Measurements from ENCODE around the gene CXCL3. TPM values are rescaled to one million over a fixed set of nuclear protein-coding genes. Genes with fewer than 3 reads are reported as not detected.

CXCL3 gene
- total RNA-seq, 2 donors from 2014 or later = 2.9 TPM

DNA sequence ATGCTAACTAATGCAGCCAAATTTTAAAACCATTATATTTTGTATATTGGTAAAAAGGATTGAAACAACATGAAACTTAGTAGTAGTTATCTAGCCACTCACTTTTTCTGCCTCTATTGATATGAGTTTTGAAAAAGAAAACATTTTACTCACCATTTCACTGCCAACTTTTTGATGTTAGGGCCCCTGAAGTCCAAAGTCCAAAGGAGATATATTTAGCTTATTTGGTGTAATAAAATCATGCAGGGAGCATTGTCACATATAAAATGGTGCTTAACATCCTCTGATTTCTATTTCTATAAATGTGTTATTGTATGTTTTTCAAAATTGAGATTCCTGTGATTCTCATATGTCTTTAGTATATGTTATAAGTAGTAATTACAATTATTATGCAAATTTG is 24.5 kb upstream of the CXCL3 start:
- Mint-ChIP-seq H3K4me1 (no peaks in the 10 kb centered on the region), H3K9me3 (peaks cover 2% of the 10 kb centered on the region), H3K4me3 (no peak overlapping the region), H3K27ac (no peak overlapping the region), H3K27me3 (ENCODE audit: insufficient read depth) (no peaks in the 10 kb centered on the region), H3K36me3 (ENCODE audit: low read depth) (no peaks in the 10 kb centered on the region)
- Histone ChIP-seq H3K36me3 (ENCODE audit: control insufficient read depth, insufficient read depth, low read length) (no peaks in the 10 kb centered on the region), H3K4me3 (ENCODE audit: low read length) (no peak overlapping the region), H3K9ac (ENCODE audit: extremely low read depth, low read length, poor library complexity, severe bottlenecking) (no peak overlapping the region), H3K27me3 (ENCODE audit: control insufficient read depth, insufficient read depth, low read length, poor library complexity, severe bottlenecking) (no peaks in the 10 kb centered on the region), H3K9me3 (ENCODE audit: control insufficient read depth, low read length) (peaks cover 12% of the 10 kb centered on the region), H3K27ac (ENCODE audit: low read depth, low read length) (no peak overlapping the region), H3K4me1 (ENCODE audit: control insufficient read depth, insufficient read depth, low read length) (no peaks in the 10 kb centered on the region)
- TF ChIP-seq, protein P1, sequence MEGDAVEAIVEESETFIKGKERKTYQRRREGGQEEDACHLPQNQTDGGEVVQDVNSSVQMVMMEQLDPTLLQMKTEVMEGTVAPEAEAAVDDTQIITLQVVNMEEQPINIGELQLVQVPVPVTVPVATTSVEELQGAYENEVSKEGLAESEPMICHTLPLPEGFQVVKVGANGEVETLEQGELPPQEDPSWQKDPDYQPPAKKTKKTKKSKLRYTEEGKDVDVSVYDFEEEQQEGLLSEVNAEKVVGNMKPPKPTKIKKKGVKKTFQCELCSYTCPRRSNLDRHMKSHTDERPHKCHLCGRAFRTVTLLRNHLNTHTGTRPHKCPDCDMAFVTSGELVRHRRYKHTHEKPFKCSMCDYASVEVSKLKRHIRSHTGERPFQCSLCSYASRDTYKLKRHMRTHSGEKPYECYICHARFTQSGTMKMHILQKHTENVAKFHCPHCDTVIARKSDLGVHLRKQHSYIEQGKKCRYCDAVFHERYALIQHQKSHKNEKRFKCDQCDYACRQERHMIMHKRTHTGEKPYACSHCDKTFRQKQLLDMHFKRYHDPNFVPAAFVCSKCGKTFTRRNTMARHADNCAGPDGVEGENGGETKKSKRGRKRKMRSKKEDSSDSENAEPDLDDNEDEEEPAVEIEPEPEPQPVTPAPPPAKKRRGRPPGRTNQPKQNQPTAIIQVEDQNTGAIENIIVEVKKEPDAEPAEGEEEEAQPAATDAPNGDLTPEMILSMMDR (conservative IDR thresholded peaks at IDR 0.05) = no peak
- DNase-seq = no peak

DNA sequence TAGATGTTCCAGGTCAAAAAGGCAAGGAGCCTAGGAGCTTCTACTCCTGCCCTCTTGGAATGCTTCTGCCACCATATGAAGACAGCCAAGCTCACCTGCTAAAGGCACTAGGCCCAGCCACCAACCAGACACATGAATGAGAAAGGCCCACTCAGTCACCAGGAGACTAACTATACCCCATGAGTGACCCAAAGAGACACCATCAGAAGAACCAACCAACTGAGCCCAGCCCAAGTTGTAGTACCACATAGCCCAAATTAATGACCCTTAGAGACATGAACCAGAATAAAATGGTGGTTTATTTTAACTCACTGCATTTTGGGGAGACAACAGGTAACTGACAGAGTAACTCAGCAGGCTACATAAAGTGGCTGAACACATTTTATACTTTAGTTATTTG is 22.9 kb upstream of the CXCL3 start:
- no peaks in the 10 kb centered on the region for H3K4me1 ChIP-seq (ENCODE audit: control insufficient read depth, insufficient read depth, low read length)
- H3K27me3 Mint-ChIP-seq (ENCODE audit: insufficient read depth) = no peaks in the 10 kb centered on the region
- H3K4me3 Mint-ChIP-seq = no peak overlapping the region
- H3K4me1 Mint-ChIP-seq = no peaks in the 10 kb centered on the region
- H3K36me3 Mint-ChIP-seq (ENCODE audit: low read depth) = no peaks in the 10 kb centered on the region
- no peaks in the 10 kb centered on the region for H3K36me3 ChIP-seq (ENCODE audit: control insufficient read depth, insufficient read depth, low read length)
- peaks cover 5% of the 10 kb centered on the region for H3K9me3 ChIP-seq (ENCODE audit: control insufficient read depth, low read length)
- no peak overlapping the region for H3K27ac Mint-ChIP-seq
- no peaks in the 10 kb centered on the region for H3K9me3 Mint-ChIP-seq
- H3K27me3 ChIP-seq (ENCODE audit: control insufficient read depth, insufficient read depth, low read length, poor library complexity, severe bottlenecking) = no peaks in the 10 kb centered on the region
- H3K27ac ChIP-seq (ENCODE audit: low read depth, low read length) = no peak overlapping the region
- no peak overlapping the region for H3K4me3 ChIP-seq (ENCODE audit: low read length)
- no peak for DNase-seq
- TF ChIP-seq, protein P1 (conservative IDR thresholded peaks at IDR 0.05) = no peak
- no peak overlapping the region for H3K9ac ChIP-seq (ENCODE audit: extremely low read depth, low read length, poor library complexity, severe bottlenecking)

DNA sequence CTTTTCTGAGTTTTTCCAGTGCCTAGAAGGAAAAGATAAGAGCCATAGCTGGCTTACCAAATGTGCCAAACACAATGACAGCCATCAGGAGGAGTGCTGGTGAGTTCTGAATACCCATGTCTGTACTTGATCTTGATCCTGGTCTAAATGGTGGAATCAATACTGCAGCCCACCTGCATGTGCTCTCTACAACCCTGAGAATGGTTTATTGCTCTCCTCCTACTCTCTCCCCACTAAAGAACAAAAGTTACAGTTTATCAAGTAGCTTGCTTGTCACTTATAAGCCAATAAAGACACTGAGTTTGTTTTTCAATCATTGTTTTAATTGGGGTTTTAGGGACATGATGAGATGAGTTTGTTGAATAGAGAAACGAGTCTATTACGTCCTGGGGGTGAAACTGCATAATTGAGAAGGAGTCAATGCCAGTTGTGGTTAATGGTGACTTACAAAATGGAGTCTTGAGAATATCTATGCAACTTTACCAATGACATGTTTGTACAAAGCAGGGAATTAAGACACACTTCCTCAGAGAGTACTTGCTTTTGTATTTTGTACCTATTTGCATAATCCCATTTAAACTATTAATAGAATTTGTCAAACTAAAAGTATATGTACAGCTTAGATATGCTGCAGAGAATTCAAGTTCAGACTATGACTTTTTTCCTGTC is 20.8 kb upstream of the CXCL3 start:
- Histone ChIP-seq H3K27me3 (ENCODE audit: control insufficient read depth, insufficient read depth, low read length, poor library complexity, severe bottlenecking) (no peaks in the 10 kb centered on the region), H3K27ac (ENCODE audit: low read depth, low read length) (no peak overlapping the region), H3K9ac (ENCODE audit: extremely low read depth, low read length, poor library complexity, severe bottlenecking) (no peak overlapping the region), H3K4me3 (ENCODE audit: low read length) (no peak overlapping the region), H3K9me3 (ENCODE audit: control insufficient read depth, low read length) (peaks cover 5% of the 10 kb centered on the region), H3K4me1 (ENCODE audit: control insufficient read depth, insufficient read depth, low read length) (no peaks in the 10 kb centered on the region), H3K36me3 (ENCODE audit: control insufficient read depth, insufficient read depth, low read length) (no peaks in the 10 kb centered on the region)
- H3K36me3 Mint-ChIP-seq (ENCODE audit: low read depth) = no peaks in the 10 kb centered on the region
- no peaks in the 10 kb centered on the region for H3K4me1 Mint-ChIP-seq
- H3K27me3 Mint-ChIP-seq (ENCODE audit: insufficient read depth) = no peaks in the 10 kb centered on the region
- H3K9me3 Mint-ChIP-seq = no peaks in the 10 kb centered on the region
- H3K27ac Mint-ChIP-seq = no peak overlapping the region
- no peak overlapping the region for H3K4me3 Mint-ChIP-seq
- TF ChIP-seq, protein P1 (conservative IDR thresholded peaks at IDR 0.05) = no peak
- DNase-seq = no peak
- 89 to 95% methylated on average over 2 of the region's 2 CpGs for WGBS, 2 experiments (ENCODE audit: insufficient coverage in 1 of 2, insufficient read length in 1 of 2)
